IPS DF 4.7 (cell line): ENCODE results near the gene EPHB1.
"Not testable (repeated sequence)": the region's sequence is repeated elsewhere in the genome, so short reads cannot be mapped to it uniquely, and the experiment has no call there.

Source experiments
- DNase-seq: peaks from one replicate; pipeline ENCODE4 v3.0.0-alpha.2; 2013; ENCODE audit warnings: low spot score; ENCODE audit errors: extremely low read depth

EPHB1 gene

GRCh38 chr3:134776518-134776917 lies 18.5 kb upstream of the EPHB1 start:
- DNase-seq: no peak

GRCh38 chr3:134777341-134777740 lies 17.7 kb upstream of the EPHB1 start:
- DNase-seq: no peak

GRCh38 chr3:134788283-134788682 lies 6.8 kb upstream of the EPHB1 start:
- DNase-seq: not testable (repeated sequence)

GRCh38 chr3:134790065-134790464 lies 5.0 kb upstream of the EPHB1 start:
- DNase-seq: no peak

GRCh38 chr3:134791992-134792391 lies 3.1 kb upstream of the EPHB1 start:
- DNase-seq: no peak

- no peak for DNase-seq
Observed at GRCh38 chr3:134792700-134793099, 2.4 kb upstream of the EPHB1 start.

GRCh38 chr3:134793562-134793961 lies 1.5 kb upstream of the EPHB1 start:
- no peak for DNase-seq

- no peak for DNase-seq
Observed at GRCh38 chr3:134794323-134794722, 737 bp upstream of the EPHB1 start.

- DNase-seq: no peak
Observed at GRCh38 chr3:134795746-134796280, 753 bp downstream of the EPHB1 start.

- DNase-seq: no peak
Observed at GRCh38 chr3:134796281-134797056, 1.4 kb downstream of the EPHB1 start.

GRCh38 chr3:134797057-134797740 lies 2.1 kb downstream of the EPHB1 start:
- DNase-seq: no peak

GRCh38 chr3:134797741-134798451 lies 2.8 kb downstream of the EPHB1 start:
- DNase-seq: no peak

- DNase-seq: no peak
Observed at GRCh38 chr3:134798681-134799311, 3.7 kb downstream of the EPHB1 start.

- no peak for DNase-seq
Observed at GRCh38 chr3:134799393-134799792, 4.3 kb downstream of the EPHB1 start.

- no peak for DNase-seq
Observed at GRCh38 chr3:134801204-134801958, 6.3 kb downstream of the EPHB1 start.

GRCh38 chr3:134802428-134803050 lies 7.5 kb downstream of the EPHB1 start:
- DNase-seq: no peak

GRCh38 chr3:134803051-134803505 lies 8.0 kb downstream of the EPHB1 start:
- DNase-seq: no peak

- DNase-seq: no peak
Observed at GRCh38 chr3:134803652-134804051, 8.6 kb downstream of the EPHB1 start.

- no peak for DNase-seq
Observed at GRCh38 chr3:134804508-134805480, 9.7 kb downstream of the EPHB1 start.
